GM12878 (cell line): Measurements from ENCODE around the gene DPPA2. TPM values are rescaled to one million over a fixed set of nuclear protein-coding genes. Genes with fewer than 3 reads are reported as not detected.

Experiments
- ATAC-seq: fragments of 200-7000 bp; cut with Tn5 transposase; 3 replicates; pipeline ENCODE4 v1.9.1; 2020; ENCODE audit warnings: mild to moderate bottlenecking, moderate library complexity
- BruUV-seq: library from RNA; stranded (reverse); fragments of 400-500 nt; replicated peaks from 2 replicates; lab custom pipeline; 2021; lab: Mats Ljungman, UMichigan
- CTCF ChIA-PET: fragments of 300-600 bp; sonication (Branson Sonifier 250); formaldehyde crosslinking; extraction: SDS; loops from one replicate; lab custom pipeline; 2021; ENCODE audit warnings: inconsistent platforms; lab: Yijun Ruan, JAX
- POLR2A ChIA-PET: fragments of 350-600 bp; formaldehyde crosslinking; extraction: SDS; loops from one replicate; lab custom pipeline; 2021; ENCODE audit warnings: inconsistent platforms; lab: Charles Lee
- RAD21 ChIA-PET: fragments of 300-600 bp; sonication (Branson Sonifier 250); formaldehyde crosslinking; loops from one replicate; lab custom pipeline; 2023; ENCODE audit warnings: antibody characterized with exemption; ENCODE audit not compliant: unreplicated experiment; lab: Charles Lee
- SMC1A ChIA-PET: fragments of 300-600 bp; sonication (Branson Sonifier 250); formaldehyde crosslinking; loops from one replicate; lab custom pipeline; 2023; ENCODE audit not compliant: unreplicated experiment, uncharacterized antibody; lab: Charles Lee
- DNase-seq: peaks from one replicate; pipeline ENCODE4 v3.0.0-alpha.2; 2011; ENCODE audit warnings: low read depth, low spot score
- FAIRE-seq: peaks from 3 replicates; lab custom pipeline; 2011; peaks lifted over from hg19 to GRCh38; lab: Jason Lieb, UNC
- H2AFZ ChIP-seq: 2 replicates; pipeline ENCODE4 v1.6.0; 2011; ENCODE audit warnings: low read depth, low read length, control low read depth; ENCODE audit not compliant: control insufficient read depth
- H3K27ac ChIP-seq: 2 replicates; pipeline ENCODE4 v1.5.1; 2011; ENCODE audit warnings: control low read depth; ENCODE audit not compliant: control insufficient read depth, insufficient read depth
- H3K27me3 ChIP-seq, 2 experiments: replicated peaks in 1 of 2; 2 replicates each; pipeline versions ENCODE4 v1.6.0 to v1.6.1; 2011; ENCODE audit warnings: low read length in 1 of 2; ENCODE audit not compliant: control insufficient read depth in 2 of 2, insufficient read depth in 2 of 2
- H3K36me3 ChIP-seq, 2 experiments: 2 replicates each; pipeline ENCODE4 v1.5.1; 2011; ENCODE audit warnings: low read length in 1 of 2; ENCODE audit not compliant: control insufficient read depth in 2 of 2, insufficient read depth in 2 of 2
- H3K4me1 ChIP-seq: 2 replicates; pipeline ENCODE4 v1.6.1; 2011; ENCODE audit warnings: mild to moderate bottlenecking, low read length, moderate library complexity, mixed read lengths; ENCODE audit not compliant: control insufficient read depth, insufficient read depth
- H3K4me2 ChIP-seq: 2 replicates; pipeline ENCODE4 v1.6.0; 2011; ENCODE audit warnings: control low read depth; ENCODE audit not compliant: control insufficient read depth, insufficient read depth
- H3K4me3 ChIP-seq: fragments of 200-600 bp; sonication (generic); 2 replicates; pipeline ENCODE4 v1.5.1; 2016
- H3K79me2 ChIP-seq: 2 replicates; pipeline ENCODE4 v1.6.0; 2011; ENCODE audit warnings: low read length; ENCODE audit not compliant: control insufficient read depth, insufficient read depth
- H3K9ac ChIP-seq: 2 replicates; pipeline ENCODE4 v1.8.0; 2011; ENCODE audit warnings: low read length, control low read depth, mixed read lengths; ENCODE audit not compliant: control insufficient read depth, insufficient read depth
- H3K9me3 ChIP-seq: replicated peaks from 3 replicates; pipeline ENCODE4 v1.5.1; 2011; ENCODE audit warnings: mild to moderate bottlenecking, low read length; ENCODE audit not compliant: control insufficient read depth, insufficient read depth
- H4K20me1 ChIP-seq: 2 replicates; pipeline ENCODE4 v1.6.0; 2011; ENCODE audit not compliant: control insufficient read depth, insufficient read depth
- ATF2 ChIP-seq: IDR thresholded peaks from 2 replicates; pipeline ENCODE4 v1.6.1; 2012; ENCODE audit warnings: low read length, inconsistent platforms
- BRCA1 ChIP-seq: IDR thresholded peaks from 2 replicates; pipeline ENCODE4 v1.6.1; 2011; ENCODE audit warnings: low read depth, low read length, improper control_type of control experiment
- GATAD2B ChIP-seq: fragments of 450-650 bp; conservative IDR thresholded peaks from 2 replicates; pipeline ENCODE4 v1.6.1; 2017; ENCODE audit warnings: low read depth, mild to moderate bottlenecking, moderate library complexity
- HCFC1 ChIP-seq: fragments of 150-350 bp; IDR thresholded peaks from 2 replicates; pipeline ENCODE4 v1.6.1; 2014; ENCODE audit warnings: low read length
- HSF1 ChIP-seq: fragments of 150-350 bp; IDR thresholded peaks from 2 replicates; pipeline ENCODE4 v1.6.1; 2014; ENCODE audit warnings: mild to moderate bottlenecking, low read depth, low read length
- LARP7 ChIP-seq: fragments of 450-650 bp; IDR thresholded peaks from 2 replicates; pipeline ENCODE4 v1.6.1; 2017; ENCODE audit warnings: mild to moderate bottlenecking
- MLLT1 ChIP-seq: fragments of 450-650 bp; IDR thresholded peaks from 2 replicates; pipeline ENCODE4 v1.6.1; 2016; ENCODE audit warnings: mild to moderate bottlenecking
- RCOR1 ChIP-seq: conservative IDR thresholded peaks from 2 replicates; pipeline ENCODE4 v1.6.1; 2012; ENCODE audit warnings: low read depth, low read length, improper control_type of control experiment
- SREBF2 ChIP-seq: IDR thresholded peaks from 2 replicates; pipeline ENCODE4 v1.6.1; 2012; ENCODE audit warnings: mild to moderate bottlenecking, low read length
- SUZ12 ChIP-seq: fragments of 200-600 bp; sonication (generic); IDR thresholded peaks from one replicate; pipeline ENCODE4 v1.6.1; 2018; ENCODE audit warnings: antibody characterized with exemption, mild to moderate bottlenecking; ENCODE audit not compliant: unreplicated experiment
- WGBS: methylation state at CpG from one replicate; pipeline ENCODE4 v1.1.6; 2016; ENCODE audit warnings: low lambda C conversion rate; ENCODE audit not compliant: insufficient replicate concordance, insufficient coverage; ENCODE audit errors: missing lambda C conversion rate; 5-methylcytosine and 5-hydroxymethylcytosine counted together
- in situ Hi-C: fragments of 300-500 bp; cut with MboI; formaldehyde crosslinking; loops from 9 replicates; pipeline ENCODE4 v1.14.3; 2018; ENCODE audit warnings: mixed read lengths
- intact Hi-C: fragments of 100-400 bp; cut with micrococcal nuclease; formaldehyde crosslinking; loops from one replicate; pipeline ENCODE4 v1.14.2; 2022; ENCODE audit not compliant: unreplicated experiment
- polyA plus RNA-seq, 11 experiments: library from polyadenylated mRNA; depleted of rRNA in 4 of 11; unstranded in 6 of 11; stranded (reverse) in 5 of 11; fragments of >200 nt; fragmentation: Nextera tagmentation in 4 of 11; fragmentation: Illumina TruSeq in 1 of 11; extraction: Ambion mirVana in 4 of 11; extraction: Trizol in 1 of 11; gene quantifications; 1 replicate in 1 of 11; 2 replicates in 10 of 11; pipeline versions ENCODE4 v1.2.1 to v1.2.3, GENCODE V29; 2011 to 2016; ENCODE audit warnings: inconsistent platforms in 2 of 11, missing spikeins in 2 of 11, low read depth in 1 of 11
- total RNA-seq, 4 experiments: library from RNA; depleted of rRNA in 3 of 4; stranded (reverse); fragments of >200 nt in 3 of 4; fragmentation: Illumina TruSeq in 1 of 4; extraction: Trizol in 1 of 4; gene quantifications; 2 replicates each; pipeline versions ENCODE4 v1.2.1 to v1.2.3, GENCODE V29; 2013 to 2021

DPPA2 gene
- total and polyA plus RNA-seq, 10 of the 15 experiments (the other 5 are each of a cell fraction or from before 2014, with no cell fraction given) = not detected

- Histone ChIP-seq H3K4me3 (no peak overlapping the region), H3K4me2 (no peak overlapping the region), H3K36me3 (no peaks in the 10 kb centered on the region), H3K4me1 (no peaks in the 10 kb centered on the region), H3K79me2 (no peaks in the 10 kb centered on the region), H2AFZ (no peak overlapping the region), H3K27me3 (no peaks in the 10 kb centered on the region), H4K20me1 (no peaks in the 10 kb centered on the region), H3K9ac (no peak overlapping the region), H3K27ac (no peak overlapping the region), H3K9me3 (no peaks in the 10 kb centered on the region)
- intact Hi-C loops = no loop called here
- ChIA-PET POLR2A (no interaction called here), CTCF (no interaction called here), RAD21 (no interaction called here), SMC1A (interaction anchor here (1.2 kb wide), 1 partner anchor 11 kb away, joined by 3 read pairs; no protein-coding TSS in a partner anchor)
- no peak for ATAC-seq
- DNase-seq = no peak
- no peak for FAIRE-seq
- TF ChIP-seq SREBF2 (no peak), BRCA1 (no peak), RCOR1 (no peak), HSF1 (no peak), LARP7 (no peak), SUZ12 (no peak), MLLT1 (no peak), GATAD2B (no peak), ATF2 (no peak), HCFC1 (no peak)
- BruUV-seq = no TSS peak
- WGBS = 22% methylated on average over 6 of the region's 6 CpGs
- in situ Hi-C loops = no loop called here
These were observed 47.8 kb upstream of the DPPA2 start for GRCh38 chr3:109364088-109364487.
